IMR-90 (cell line): Measurements from ENCODE around the gene TJP1. TPM values are rescaled to one million over a fixed set of nuclear protein-coding genes. Genes with fewer than 3 reads are reported as not detected.

Experiments
- ATAC-seq: fragments of 200-7000 bp; cut with Tn5 transposase; 2 replicates; pipeline ENCODE4 v1.9.1; 2020; ENCODE audit warnings: low read depth, mild to moderate bottlenecking, moderate library complexity
- BruUV-seq: library from RNA; stranded (reverse); fragments of 400-500 nt; replicated peaks from 2 replicates; lab custom pipeline; 2021; lab: Mats Ljungman, UMichigan
- CTCF ChIA-PET: fragments of 300-600 bp; formaldehyde crosslinking; extraction: SDS; loops from one replicate; lab custom pipeline; 2021; ENCODE audit warnings: antibody characterized with exemption; lab: Yijun Ruan, JAX
- POLR2A ChIA-PET: fragments of 300-600 bp; sonication (Branson Sonifier 250); formaldehyde crosslinking; loops from one replicate; lab custom pipeline; 2022; ENCODE audit warnings: antibody characterized with exemption; ENCODE audit not compliant: unreplicated experiment; lab: Charles Lee
- DNase-seq: peaks from one replicate; pipeline ENCODE4 v3.0.0; 2013
- H2AFZ ChIP-seq: replicated peaks from 2 replicates; pipeline ENCODE3; 2013; ENCODE audit warnings: low read length, mild to moderate bottlenecking; ENCODE audit not compliant: poor library complexity
- H2AK5ac ChIP-seq: 2 replicates; pipeline ENCODE4 v1.6.1; 2013; ENCODE audit warnings: low read depth, low read length, inconsistent platforms
- H2AK9ac ChIP-seq: replicated peaks from 2 replicates; pipeline ENCODE3; 2013; ENCODE audit warnings: mild to moderate bottlenecking, low read depth, low read length, moderate library complexity; ENCODE audit not compliant: poor library complexity
- H2BK120ac ChIP-seq: 2 replicates; pipeline ENCODE4 v1.6.1; 2013; ENCODE audit warnings: low read depth, low read length, inconsistent platforms
- H2BK15ac ChIP-seq: 3 replicates; pipeline ENCODE4 v1.6.1; 2013; ENCODE audit warnings: low read depth, low read length, inconsistent platforms
- H2BK20ac ChIP-seq: 2 replicates; pipeline ENCODE4 v1.6.1; 2013; ENCODE audit warnings: low read depth, mild to moderate bottlenecking, inconsistent platforms, low read length, moderate library complexity
- H2BK5ac ChIP-seq: 2 replicates; pipeline ENCODE4 v1.6.1; 2013; ENCODE audit warnings: mild to moderate bottlenecking, low read depth, low read length, inconsistent platforms; ENCODE audit not compliant: poor library complexity, severe bottlenecking
- H3K14ac ChIP-seq: replicated peaks from 2 replicates; pipeline ENCODE4 v1.6.1; 2013; ENCODE audit warnings: low read depth, low read length, inconsistent platforms
- H3K18ac ChIP-seq: 2 replicates; pipeline ENCODE4 v1.6.1; 2013; ENCODE audit warnings: low read depth, low read length, control low read depth
- H3K23ac ChIP-seq: 2 replicates; pipeline ENCODE4 v1.6.1; 2013; ENCODE audit warnings: low read depth, low read length, inconsistent platforms
- H3K27ac ChIP-seq: 2 replicates; pipeline ENCODE4 v1.5.1; 2013; ENCODE audit warnings: mild to moderate bottlenecking, control low read depth, low read length; ENCODE audit not compliant: insufficient read depth
- H3K27me3 ChIP-seq: 2 replicates; pipeline ENCODE4 v1.6.1; 2013; ENCODE audit warnings: low read length; ENCODE audit not compliant: control insufficient read depth, insufficient read depth
- H3K36me3 ChIP-seq: 2 replicates; pipeline ENCODE4 v1.6.1; 2013; ENCODE audit warnings: low read length, mixed read lengths; ENCODE audit not compliant: control insufficient read depth, insufficient read depth
- H3K4ac ChIP-seq: 2 replicates; pipeline ENCODE4 v1.6.1; 2013; ENCODE audit warnings: low read depth, low read length, inconsistent platforms
- H3K4me1 ChIP-seq: 2 replicates; pipeline ENCODE4 v1.6.1; 2013; ENCODE audit warnings: low read length, mixed read lengths; ENCODE audit not compliant: control insufficient read depth, insufficient read depth
- H3K4me2 ChIP-seq: 2 replicates; pipeline ENCODE4 v1.6.1; 2013; ENCODE audit warnings: low read depth, mild to moderate bottlenecking, control low read depth, low read length, moderate library complexity
- H3K4me3 ChIP-seq: 2 replicates; pipeline ENCODE4 v1.5.1; 2013; ENCODE audit warnings: low read depth, mild to moderate bottlenecking, control low read depth, low read length, moderate library complexity; ENCODE audit not compliant: insufficient read depth
- H3K56ac ChIP-seq: 2 replicates; pipeline ENCODE4 v1.6.1; 2013; ENCODE audit warnings: low read length, inconsistent platforms; ENCODE audit not compliant: insufficient read depth; ENCODE audit errors: extremely low read depth
- H3K79me1 ChIP-seq, 2 experiments: 2 replicates each; pipeline ENCODE4 v1.6.1; 2013; ENCODE audit warnings: low read length in 2 of 2, inconsistent platforms in 1 of 2, low read depth in 1 of 2
- H3K9ac ChIP-seq: 2 replicates; pipeline ENCODE4 v1.6.1; 2013; ENCODE audit warnings: low read depth, low read length, control low read depth
- H3K9me1 ChIP-seq: 2 replicates; pipeline ENCODE4 v1.6.1; 2013; ENCODE audit warnings: low read length, inconsistent platforms; ENCODE audit not compliant: insufficient read depth
- H3K9me3 ChIP-seq: 2 replicates; pipeline ENCODE4 v1.6.1; 2013; ENCODE audit warnings: low read length; ENCODE audit not compliant: control insufficient read depth, insufficient read depth
- H4K20me1 ChIP-seq: 2 replicates; pipeline ENCODE4 v1.6.1; 2013; ENCODE audit warnings: low read length, inconsistent platforms; ENCODE audit not compliant: insufficient read depth
- H4K5ac ChIP-seq: 2 replicates; pipeline ENCODE4 v1.6.1; 2013; ENCODE audit warnings: mild to moderate bottlenecking, low read depth, low read length, control low read depth
- H4K8ac ChIP-seq, 2 experiments: 2 replicates each; pipeline ENCODE4 v1.6.1; 2013; ENCODE audit warnings: low read depth in 2 of 2, low read length in 2 of 2, control low read depth in 1 of 2, inconsistent platforms in 1 of 2
- H4K91ac ChIP-seq: 2 replicates; pipeline ENCODE4 v1.6.1; 2013; ENCODE audit warnings: low read depth, low read length, inconsistent platforms; ENCODE audit not compliant: insufficient read depth
- FOS ChIP-seq: fragments of 150-350 bp; IDR thresholded peaks from 2 replicates; pipeline ENCODE4 v1.6.1; 2016; ENCODE audit warnings: low read depth, low read length
- RAD21 ChIP-seq: IDR thresholded peaks from 2 replicates; pipeline ENCODE4 v1.6.1; 2012; ENCODE audit warnings: low read length, improper control_type of control experiment
- WGBS, 2 experiments: methylation state at CpG; one replicate each; pipeline versions ENCODE4 v1.1.5 to v1.1.7; 2013; ENCODE audit warnings: missing lambda C conversion rate in 2 of 2; ENCODE audit not compliant: insufficient read length in 1 of 2; ENCODE audit errors: extremely low coverage in 2 of 2; 5-methylcytosine and 5-hydroxymethylcytosine counted together
- dilution Hi-C: fragments of 300-500 bp; cut with HindIII; formaldehyde crosslinking; loops from one replicate; pipeline ENCODE4 v1.14.3; 2018; ENCODE audit warnings: low sequenced_read_pairs; ENCODE audit not compliant: unreplicated experiment
- in situ Hi-C: fragments of 300-500 bp; cut with MboI; formaldehyde crosslinking; loops from 3 replicates; pipeline ENCODE4 v1.14.3; 2019; ENCODE audit warnings: low sequenced_read_pairs, inconsistent platforms, mixed read lengths
- intact Hi-C: fragments of 100-400 bp; cut with micrococcal nuclease; formaldehyde crosslinking; loops from 2 replicates; pipeline ENCODE4 v1.10.0; 2022
- polyA plus RNA-seq, 3 experiments: library from polyadenylated mRNA; depleted of rRNA; stranded (reverse); fragments of >200 nt; gene quantifications; 2 replicates each; pipeline ENCODE4 v1.2.3, GENCODE V29; 2012; ENCODE audit warnings: low replicate concordance in 1 of 3
- total RNA-seq: library from RNA; depleted of rRNA; stranded (reverse); fragments of >200 nt; gene quantifications from 2 replicates; pipeline ENCODE4 v1.2.3, GENCODE V29; 2012
- TF ChIP-seq, protein P1 (sequence below): conservative IDR thresholded peaks from 2 replicates; pipeline ENCODE4 v1.5.1; 2012; ENCODE audit warnings: mild to moderate bottlenecking, low read depth, low read length, improper control_type of control experiment

Gene TJP1
- total and polyA plus RNA-seq, 2 of the 4 experiments (the other 2 are of a cell fraction), result 42.2 to 43.4 TPM

DNA sequence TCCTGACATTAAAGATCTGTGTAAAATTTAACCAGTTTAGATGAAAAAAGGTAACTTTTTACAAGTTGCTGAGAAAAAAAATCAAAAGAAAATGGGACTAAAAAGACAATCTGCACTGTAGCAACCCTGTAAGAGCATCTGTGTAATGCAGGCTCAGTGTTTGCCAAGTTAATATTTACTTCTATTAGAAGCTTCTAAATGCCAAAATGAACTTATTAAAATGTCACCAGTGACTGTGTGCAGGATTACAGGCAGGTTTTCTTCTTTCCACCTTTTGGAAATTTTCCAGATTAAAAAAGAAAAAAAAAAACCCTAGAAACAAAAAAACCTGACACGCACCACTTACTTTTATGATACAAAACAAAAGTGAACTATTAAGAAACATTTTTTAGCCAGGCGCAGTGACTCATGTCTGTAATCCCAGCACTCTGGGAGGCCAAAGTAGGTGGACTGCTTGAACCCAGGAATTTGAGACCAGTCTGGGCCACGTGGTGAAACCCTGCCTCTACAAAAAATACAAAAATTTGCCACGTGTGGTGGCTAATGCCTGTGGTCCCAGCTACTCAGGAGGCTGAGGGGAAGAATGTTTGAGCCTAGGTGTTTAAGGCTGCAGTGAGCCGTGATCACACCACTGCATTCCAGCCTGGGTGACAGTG is 87.2 kb downstream of the TJP1 start:
- TF ChIP-seq RAD21 (no peak), FOS (no peak)
- TF ChIP-seq, protein P1, sequence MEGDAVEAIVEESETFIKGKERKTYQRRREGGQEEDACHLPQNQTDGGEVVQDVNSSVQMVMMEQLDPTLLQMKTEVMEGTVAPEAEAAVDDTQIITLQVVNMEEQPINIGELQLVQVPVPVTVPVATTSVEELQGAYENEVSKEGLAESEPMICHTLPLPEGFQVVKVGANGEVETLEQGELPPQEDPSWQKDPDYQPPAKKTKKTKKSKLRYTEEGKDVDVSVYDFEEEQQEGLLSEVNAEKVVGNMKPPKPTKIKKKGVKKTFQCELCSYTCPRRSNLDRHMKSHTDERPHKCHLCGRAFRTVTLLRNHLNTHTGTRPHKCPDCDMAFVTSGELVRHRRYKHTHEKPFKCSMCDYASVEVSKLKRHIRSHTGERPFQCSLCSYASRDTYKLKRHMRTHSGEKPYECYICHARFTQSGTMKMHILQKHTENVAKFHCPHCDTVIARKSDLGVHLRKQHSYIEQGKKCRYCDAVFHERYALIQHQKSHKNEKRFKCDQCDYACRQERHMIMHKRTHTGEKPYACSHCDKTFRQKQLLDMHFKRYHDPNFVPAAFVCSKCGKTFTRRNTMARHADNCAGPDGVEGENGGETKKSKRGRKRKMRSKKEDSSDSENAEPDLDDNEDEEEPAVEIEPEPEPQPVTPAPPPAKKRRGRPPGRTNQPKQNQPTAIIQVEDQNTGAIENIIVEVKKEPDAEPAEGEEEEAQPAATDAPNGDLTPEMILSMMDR, result no peak
- in situ Hi-C loops (no loop called here), intact Hi-C loops (no loop called here), dilution Hi-C loops (no loop called here)
- BruUV-seq, result no TSS peak
- Histone ChIP-seq H2AK9ac (no peak overlapping the region), H2BK20ac (no peak overlapping the region), H2AFZ (no peak overlapping the region), H3K27me3 (no peaks in the 10 kb centered on the region), H4K5ac (no peak overlapping the region), H3K4ac (no peak overlapping the region), H3K9ac (no peak overlapping the region), H3K4me1 (peaks cover 4% of the 10 kb centered on the region), H2BK15ac (no peak overlapping the region), H3K23ac (no peak overlapping the region), H3K79me1 (peaks cover 0 to 6% of the 10 kb centered on the region in 2 experiments; a peak in 2 of 4 replicates), H3K9me1 (no peaks in the 10 kb centered on the region; the same call in 1 of the 2 replicates), H4K91ac (no peak overlapping the region), H3K4me3 (no peak overlapping the region), H2AK5ac (no peak overlapping the region), H3K14ac (no peak overlapping the region), H3K36me3 (peaks cover 34% of the 10 kb centered on the region), H3K27ac (peak overlapping the region; percentile 6; the same call in 1 of the 2 replicates), H3K9me3 (no peaks in the 10 kb centered on the region), H4K20me1 (no peaks in the 10 kb centered on the region; the same call in 1 of the 2 replicates), H3K56ac (no peak overlapping the region), H3K18ac (no peak overlapping the region), H3K4me2 (no peak overlapping the region), H2BK120ac (no peak overlapping the region), H2BK5ac (no peak overlapping the region), H4K8ac (no peak overlapping the region)
- CTCF ChIA-PET, result interaction anchor here (1.8 kb wide), 1 partner anchor 191 kb away, joined by 5 read pairs; no protein-coding TSS in a partner anchor
- ATAC-seq (no peak), DNase-seq (peak; percentile 15)
- WGBS, 2 experiments, result 60% methylated on average over 1 of the region's 5 CpGs; no CpG with 5 or more reads in 1 of the 2 experiments
- POLR2A ChIA-PET, result no interaction called here
